HCT116 (cell line): ENCODE data around the gene NKTR. TPM values are rescaled to one million over a fixed set of nuclear protein-coding genes. Genes with fewer than 3 reads are reported as not detected.

ENCODE experiments used
- ATAC-seq: fragments of 200-7000 bp; cut with Tn5 transposase; 2 replicates; pipeline ENCODE4 v1.9.1; 2020; ENCODE audit warnings: mild to moderate bottlenecking, moderate library complexity
- BruUV-seq: library from RNA; stranded (reverse); fragments of 400-500 nt; replicated peaks from 2 replicates; lab custom pipeline; 2021; lab: Mats Ljungman, UMichigan
- CTCF ChIA-PET: fragments of 300-600 bp; sonication (Branson Sonifier 250); formaldehyde crosslinking; loops from one replicate; lab custom pipeline; 2021; ENCODE audit warnings: antibody characterized with exemption; lab: Charles Lee
- POLR2A ChIA-PET: fragments of 300-600, 350-600 bp; sonication (Branson Sonifier 250); formaldehyde crosslinking; loops from one replicate; lab custom pipeline; 2021; ENCODE audit warnings: antibody characterized with exemption; lab: Charles Lee
- RAD21 ChIA-PET, 2 experiments: fragments of 300-600 bp; sonication (Branson Sonifier 250); formaldehyde crosslinking; loops; one replicate each; lab custom pipeline; 2023; ENCODE audit warnings: low total read pairs in 2 of 2; ENCODE audit not compliant: uncharacterized antibody in 2 of 2, unreplicated experiment in 2 of 2, low non-redundant PET in 1 of 2; lab: Charles Lee
- DNase-seq: peaks from one replicate; pipeline ENCODE4 v3.0.0-alpha.2; 2010; ENCODE audit warnings: low read depth, low spot score
- H2AFZ ChIP-seq: fragments of 200-600 bp; shearing (Covaris generic), sonication (generic); 2 replicates; pipeline ENCODE4 v1.6.1; 2017; ENCODE audit warnings: low read depth, mixed run types, mixed read lengths, antibody characterized with exemption, low read length; ENCODE audit not compliant: poor library complexity, severe bottlenecking
- H3K27ac ChIP-seq: 2 replicates; pipeline ENCODE4 v1.5.1; 2012; ENCODE audit warnings: low read depth, low read length
- H3K27me3 ChIP-seq: fragments of 200-600 bp; sonication (generic); 2 replicates; pipeline ENCODE4 v1.6.1; 2016; ENCODE audit warnings: mixed run types, low read length, mixed read lengths; ENCODE audit not compliant: insufficient read depth
- H3K36me3 ChIP-seq, 2 experiments: fragments of 200-500 bp in 1 of 2; fragments of 200-600 bp in 1 of 2; sonication (Bioruptor generic) in 1 of 2; sonication (generic) in 1 of 2; 2 replicates each; pipeline versions ENCODE4 v1.5.1 to v1.6.1; 2014 to 2016; ENCODE audit warnings: low read length in 2 of 2, inconsistent platforms in 1 of 2, mixed read lengths in 1 of 2, mixed run types in 1 of 2; ENCODE audit not compliant: insufficient read depth in 2 of 2, control insufficient read depth in 1 of 2
- H3K4me1 ChIP-seq, 2 experiments: fragments of 200-600 bp in 1 of 2; sonication (generic) in 1 of 2; 2 replicates each; pipeline versions ENCODE4 v1.5.1 to v1.6.1; 2012 to 2017; ENCODE audit warnings: low read length in 2 of 2, inconsistent platforms in 1 of 2, mild to moderate bottlenecking in 1 of 2, mixed read lengths in 1 of 2, mixed run types in 1 of 2, moderate library complexity in 1 of 2; ENCODE audit not compliant: insufficient read depth in 2 of 2, control insufficient read depth in 1 of 2
- H3K4me2 ChIP-seq: fragments of 200-600 bp; sonication (generic); 2 replicates; pipeline ENCODE4 v1.6.1; 2017; ENCODE audit warnings: mixed run types, low read length, mixed read lengths
- H3K4me3 ChIP-seq, 2 experiments: fragments of 200-600 bp in 1 of 2; sonication (generic) in 1 of 2; replicated peaks in 1 of 2; 2 replicates each; pipeline ENCODE4 v1.5.1; 2011 to 2016; ENCODE audit warnings: low read length in 2 of 2, control low read depth in 1 of 2, low read depth in 1 of 2, mild to moderate bottlenecking in 1 of 2, mixed read lengths in 1 of 2, mixed run types in 1 of 2
- H3K79me2 ChIP-seq: fragments of 200-600 bp; sonication (generic); 2 replicates; pipeline ENCODE4 v1.6.1; 2017; ENCODE audit warnings: mild to moderate bottlenecking, mixed run types, low read length, moderate library complexity, mixed read lengths; ENCODE audit not compliant: insufficient read depth
- H3K9ac ChIP-seq: fragments of 200-600 bp; sonication (generic); 2 replicates; pipeline ENCODE4 v1.6.1; 2016; ENCODE audit warnings: low read length, mixed read lengths
- H3K9me2 ChIP-seq: fragments of 200-600 bp; sonication (generic), shearing (Covaris generic); 2 replicates; pipeline ENCODE4 v1.6.1; 2017; ENCODE audit warnings: mixed run types, mild to moderate bottlenecking, moderate library complexity; ENCODE audit not compliant: insufficient read depth
- H3K9me3 ChIP-seq, 2 experiments: fragments of 200-500 bp in 1 of 2; fragments of 200-600 bp in 1 of 2; sonication (Bioruptor generic) in 1 of 2; sonication (generic) in 1 of 2; 2 replicates each; pipeline ENCODE4 v1.6.1; 2014 to 2017; ENCODE audit warnings: low read length in 2 of 2, mixed read lengths in 2 of 2, inconsistent platforms in 1 of 2, low read depth in 1 of 2, mild to moderate bottlenecking in 1 of 2, mixed run types in 1 of 2, moderate library complexity in 1 of 2; ENCODE audit not compliant: control insufficient read depth in 1 of 2, insufficient read depth in 1 of 2
- H4K20me1 ChIP-seq: fragments of 200-600 bp; sonication (generic), shearing (Covaris generic); 2 replicates; pipeline ENCODE4 v1.6.1; 2017; ENCODE audit warnings: mixed run types, mild to moderate bottlenecking, moderate library complexity; ENCODE audit not compliant: insufficient read depth
- CEBPB ChIP-seq: IDR thresholded peaks from 2 replicates; pipeline ENCODE4 v1.6.1; 2012; ENCODE audit warnings: low read depth
- CTCF ChIP-seq, 3 experiments: fragments of 200-600 bp in 1 of 3; sonication (generic) in 1 of 3; IDR thresholded peaks in 2 of 3; conservative IDR thresholded peaks in 1 of 3; 2 replicates each; pipeline ENCODE4 v1.5.1; 2012 to 2017; ENCODE audit warnings: low read depth in 2 of 3, low read length in 2 of 3, antibody characterized with exemption in 1 of 3, borderline replicate concordance in 1 of 3, control low read depth in 1 of 3, mild to moderate bottlenecking in 1 of 3, mixed read lengths in 1 of 3, mixed run types in 1 of 3, moderate library complexity in 1 of 3; ENCODE audit not compliant: insufficient read depth in 1 of 3
- ELF1 ChIP-seq: IDR thresholded peaks from 2 replicates; pipeline ENCODE4 v1.6.1; 2012; ENCODE audit warnings: low read depth, borderline replicate concordance
- EZH2phosphoT487 ChIP-seq: fragments of 200-600 bp; IDR thresholded peaks from 2 replicates; pipeline ENCODE4 v1.6.1; 2018; ENCODE audit warnings: antibody characterized with exemption, borderline replicate concordance
- JUND ChIP-seq: IDR thresholded peaks from 2 replicates; pipeline ENCODE4 v1.6.1; 2012
- MAX ChIP-seq: IDR thresholded peaks from 2 replicates; pipeline ENCODE4 v1.6.1; 2012
- POLR2AphosphoS5 ChIP-seq: IDR thresholded peaks from 2 replicates; pipeline ENCODE4 v1.6.1; 2011; ENCODE audit warnings: mild to moderate bottlenecking, low read depth, low read length, moderate library complexity
- RAD21 ChIP-seq: IDR thresholded peaks from 2 replicates; pipeline ENCODE4 v1.6.1; 2012; ENCODE audit warnings: low read depth, mild to moderate bottlenecking
- SIN3A ChIP-seq: IDR thresholded peaks from 2 replicates; pipeline ENCODE4 v1.6.1; 2012; ENCODE audit warnings: low read depth
- SP1 ChIP-seq: IDR thresholded peaks from 2 replicates; pipeline ENCODE4 v1.6.1; 2012; ENCODE audit warnings: low read depth
- TCF7L2 ChIP-seq: IDR thresholded peaks from 2 replicates; pipeline ENCODE4 v1.7.0; 2011; ENCODE audit warnings: borderline replicate concordance, inconsistent platforms; ENCODE audit not compliant: insufficient read depth, insufficient read length; ENCODE audit errors: extremely low read depth
- ZFX ChIP-seq: fragments of 450-650 bp; IDR thresholded peaks from 2 replicates; pipeline ENCODE4 v1.6.1; 2017
- intact Hi-C: fragments of 100-400 bp; cut with micrococcal nuclease; formaldehyde crosslinking; loops from 2 replicates; pipeline ENCODE4 v1.10.0; 2022
- total RNA-seq: library from RNA; stranded (reverse); gene quantifications from one replicate; pipeline ENCODE4 v1.2.1, GENCODE V29; 2021; ENCODE audit not compliant: unreplicated experiment
- TF ChIP-seq, protein P1 (sequence below): IDR thresholded peaks from 2 replicates; pipeline ENCODE4 v1.6.1; 2011; ENCODE audit warnings: mild to moderate bottlenecking, low read length, moderate library complexity; ENCODE audit not compliant: insufficient replicate concordance; ENCODE audit errors: extremely low read depth
- TF ChIP-seq, protein P2 (sequence below): IDR thresholded peaks from 2 replicates; pipeline ENCODE4 v1.6.1; 2012

Gene NKTR
- total RNA-seq, 1 experiment from 2014 or later = 59.7 TPM

DNA sequence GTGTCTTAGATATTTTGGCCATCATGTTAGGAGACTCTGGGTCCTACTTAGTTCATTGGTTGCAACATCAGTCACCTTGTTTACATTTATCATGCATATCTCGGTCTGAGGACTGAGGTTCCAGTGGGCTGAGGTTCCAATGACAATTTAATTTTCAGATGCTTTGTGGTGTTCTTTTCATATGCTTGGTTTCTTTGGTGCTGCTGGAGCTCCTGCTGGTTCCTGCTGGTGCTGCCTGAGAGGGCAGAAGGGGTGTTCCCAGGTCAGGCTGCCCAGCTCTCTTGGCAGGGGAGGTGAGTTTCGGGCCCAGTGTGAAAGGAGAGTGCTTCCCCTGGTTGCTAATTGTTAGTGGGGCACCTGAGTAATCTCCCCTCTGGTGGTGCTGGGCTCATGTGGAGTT, 78.0 kb downstream of the NKTR start:
- DNase-seq = no peak
- peaks cover 0 to 8% of the 10 kb centered on the region in 2 experiments; a peak in 3 of 4 replicates for H3K4me1 ChIP-seq
- no peak for TF ChIP-seq SIN3A
- TF ChIP-seq JUND = no peak
- TF ChIP-seq, protein P1, sequence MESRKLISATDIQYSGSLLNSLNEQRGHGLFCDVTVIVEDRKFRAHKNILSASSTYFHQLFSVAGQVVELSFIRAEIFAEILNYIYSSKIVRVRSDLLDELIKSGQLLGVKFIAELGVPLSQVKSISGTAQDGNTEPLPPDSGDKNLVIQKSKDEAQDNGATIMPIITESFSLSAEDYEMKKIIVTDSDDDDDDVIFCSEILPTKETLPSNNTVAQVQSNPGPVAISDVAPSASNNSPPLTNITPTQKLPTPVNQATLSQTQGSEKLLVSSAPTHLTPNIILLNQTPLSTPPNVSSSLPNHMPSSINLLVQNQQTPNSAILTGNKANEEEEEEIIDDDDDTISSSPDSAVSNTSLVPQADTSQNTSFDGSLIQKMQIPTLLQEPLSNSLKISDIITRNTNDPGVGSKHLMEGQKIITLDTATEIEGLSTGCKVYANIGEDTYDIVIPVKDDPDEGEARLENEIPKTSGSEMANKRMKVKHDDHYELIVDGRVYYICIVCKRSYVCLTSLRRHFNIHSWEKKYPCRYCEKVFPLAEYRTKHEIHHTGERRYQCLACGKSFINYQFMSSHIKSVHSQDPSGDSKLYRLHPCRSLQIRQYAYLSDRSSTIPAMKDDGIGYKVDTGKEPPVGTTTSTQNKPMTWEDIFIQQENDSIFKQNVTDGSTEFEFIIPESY = no peak
- TF ChIP-seq ZFX = no peak
- TF ChIP-seq SP1 = no peak
- no peak for TF ChIP-seq EZH2phosphoT487
- TF ChIP-seq ELF1 = no peak
- no peak for TF ChIP-seq POLR2AphosphoS5
- TF ChIP-seq CEBPB = no peak
- no peak for TF ChIP-seq RAD21
- TF ChIP-seq CTCF (IDR thresholded peaks at IDR 0.05 in 2 of 3, conservative IDR thresholded peaks at IDR 0.05 in 1 of 3; ENCODE audit: borderline replicate concordance in 1 of 3, insufficient read depth in 1 of 3, low read depth in 2 of 3, low read length in 2 of 3) = no peak
- TF ChIP-seq, protein P2, sequence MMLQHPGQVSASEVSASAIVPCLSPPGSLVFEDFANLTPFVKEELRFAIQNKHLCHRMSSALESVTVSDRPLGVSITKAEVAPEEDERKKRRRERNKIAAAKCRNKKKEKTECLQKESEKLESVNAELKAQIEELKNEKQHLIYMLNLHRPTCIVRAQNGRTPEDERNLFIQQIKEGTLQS = no peak
- TF ChIP-seq MAX = no peak
- no peak for TF ChIP-seq TCF7L2
- no peak overlapping the region for H2AFZ ChIP-seq
- H3K36me3 ChIP-seq = no peaks in the 10 kb centered on the region
- no peak overlapping the region for H3K27ac ChIP-seq
- no peaks in the 10 kb centered on the region for H3K27me3 ChIP-seq
- no peak overlapping the region for H3K9ac ChIP-seq
- CTCF ChIA-PET = no interaction called here
- H4K20me1 ChIP-seq = no peaks in the 10 kb centered on the region
- RAD21 ChIA-PET = no interaction called here
- POLR2A ChIA-PET = no interaction called here
- H3K9me2 ChIP-seq = no peaks in the 10 kb centered on the region
- no peak for ATAC-seq
- no peaks in the 10 kb centered on the region for H3K79me2 ChIP-seq
- no peak overlapping the region for H3K4me2 ChIP-seq
- BruUV-seq = no TSS peak
- no peak overlapping the region for H3K4me3 ChIP-seq
- intact Hi-C loops = no loop called here
- peaks cover 0 to 10% of the 10 kb centered on the region in 2 experiments; a peak in 1 of 4 replicates for H3K9me3 ChIP-seq
